ENCODE results near the gene DNAH10.

Gene DNAH10

DNA sequence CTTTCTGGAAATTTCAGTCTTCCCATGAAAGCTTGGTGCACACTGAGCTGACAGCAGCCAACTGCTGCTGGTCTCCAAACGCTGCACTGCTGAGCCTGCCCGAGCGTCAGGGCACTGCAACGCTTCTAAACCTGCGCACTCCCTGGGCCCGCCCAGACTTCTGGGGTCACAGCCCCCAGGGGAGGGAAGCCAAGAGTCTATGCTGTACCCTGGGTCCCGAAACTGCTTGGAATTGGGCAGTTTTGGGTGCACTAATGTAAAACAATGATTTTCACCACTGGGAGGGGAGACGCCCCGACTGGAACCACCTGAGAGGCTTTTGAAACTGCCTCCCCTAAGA lies 178.5 kb downstream of the DNAH10 start:
- no peak overlapping the region for H3K4me2 ChIP-seq (ENCODE audit: low read depth, low read length, poor library complexity, severe bottlenecking)
- H3K9ac ChIP-seq (ENCODE audit: low read length): no peak overlapping the region
- no peaks in the 10 kb centered on the region for H3K79me2 ChIP-seq (ENCODE audit: insufficient read depth, low read length)
- H3F3A ChIP-seq (ENCODE audit: insufficient read depth): no peaks in the 10 kb centered on the region
- no peak for TF ChIP-seq EZH2phosphoT487 (conservative IDR thresholded peaks at IDR 0.05; ENCODE audit: low read length)
- no peak for TF ChIP-seq CTCF (IDR thresholded peaks at IDR 0.05; ENCODE audit: insufficient read depth, low read length, poor library complexity, severe bottlenecking)
- H3K9me2 ChIP-seq (replicated peaks; ENCODE audit: insufficient read depth, low read length): no peaks in the 10 kb centered on the region
- no peaks in the 10 kb centered on the region for H4K20me1 ChIP-seq (ENCODE audit: low read depth, low read length)
- no peaks in the 10 kb centered on the region for H3K9me3 ChIP-seq (ENCODE audit: insufficient read depth, low read length)
- H2AFZ ChIP-seq (ENCODE audit: low read depth, low read length, severe bottlenecking): no peak overlapping the region
- H3K36me3 ChIP-seq (ENCODE audit: low read length): no peaks in the 10 kb centered on the region
- H3K27me3 ChIP-seq (ENCODE audit: low read length): no peaks in the 10 kb centered on the region
- H3K27ac ChIP-seq (ENCODE audit: low read depth, low read length): no peak overlapping the region
- H3K4me3 ChIP-seq (ENCODE audit: insufficient read depth, low read length, poor library complexity, severe bottlenecking): no peak overlapping the region

GRCh38 chr12:123941000-123941399 lies 178.9 kb downstream of the DNAH10 start:
- no peaks in the 10 kb centered on the region for H3K27me3 ChIP-seq (ENCODE audit: low read length)

DNA sequence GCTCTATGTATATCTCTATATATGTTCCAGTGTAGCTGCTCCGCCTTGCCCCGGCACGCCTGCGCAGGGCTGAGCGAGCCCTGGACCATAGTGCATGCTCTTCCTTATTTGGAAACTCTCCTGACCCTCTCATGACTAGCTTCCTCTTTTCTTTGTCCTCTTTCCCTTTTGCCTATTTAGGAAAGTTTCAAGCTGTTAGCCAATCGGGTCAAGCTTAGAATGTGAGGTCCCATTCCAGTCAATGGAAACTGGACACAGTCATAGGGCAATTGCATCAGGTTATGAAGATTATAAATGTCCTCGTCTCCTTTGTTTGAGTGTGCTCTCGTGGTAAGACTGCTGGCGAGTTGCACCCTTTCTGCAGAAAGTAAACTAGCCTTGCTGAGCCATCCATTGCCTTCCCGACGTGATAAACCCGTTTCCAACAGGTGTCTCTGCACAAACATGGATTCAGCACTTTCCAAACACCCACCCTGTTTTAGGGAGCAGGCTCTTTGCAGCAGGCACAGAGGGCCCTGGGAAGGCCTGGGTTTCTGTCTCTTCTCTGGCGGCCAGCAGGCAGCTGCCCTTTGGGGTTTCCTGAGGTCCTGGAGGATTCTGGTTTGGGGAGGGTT lies 179.6 kb downstream of the DNAH10 start:
- H3K4me3 ChIP-seq (ENCODE audit: insufficient read depth, low read length, poor library complexity, severe bottlenecking): no peak overlapping the region
- no peaks in the 10 kb centered on the region for H4K20me1 ChIP-seq (ENCODE audit: low read depth, low read length)
- H3K36me3 ChIP-seq (ENCODE audit: low read length): no peaks in the 10 kb centered on the region
- H3K27ac ChIP-seq (ENCODE audit: low read depth, low read length): no peak overlapping the region
- H3K27me3 ChIP-seq (ENCODE audit: low read length): no peaks in the 10 kb centered on the region
- no peaks in the 10 kb centered on the region for H3K9me3 ChIP-seq (ENCODE audit: insufficient read depth, low read length)
- H3K79me2 ChIP-seq (ENCODE audit: insufficient read depth, low read length): no peaks in the 10 kb centered on the region
- TF ChIP-seq EZH2phosphoT487 (conservative IDR thresholded peaks at IDR 0.05; ENCODE audit: low read length) (no peak), CTCF (IDR thresholded peaks at IDR 0.05; ENCODE audit: insufficient read depth, low read length, poor library complexity, severe bottlenecking) (no peak)
- H3K4me2 ChIP-seq (ENCODE audit: low read depth, low read length, poor library complexity, severe bottlenecking): no peak overlapping the region
- no peaks in the 10 kb centered on the region for H3K9me2 ChIP-seq (replicated peaks; ENCODE audit: insufficient read depth, low read length)
- H2AFZ ChIP-seq (ENCODE audit: low read depth, low read length, severe bottlenecking): no peak overlapping the region
- no peak overlapping the region for H3K9ac ChIP-seq (ENCODE audit: low read length)
- no peaks in the 10 kb centered on the region for H3F3A ChIP-seq (ENCODE audit: insufficient read depth)

More at GRCh38 chr12:123941000-123941399, 178.9 kb downstream of the DNAH10 start:
- Histone ChIP-seq H3K9me3 (ENCODE audit: insufficient read depth, low read length) (no peaks in the 10 kb centered on the region), H3K9me2 (replicated peaks; ENCODE audit: insufficient read depth, low read length) (no peaks in the 10 kb centered on the region), H2AFZ (ENCODE audit: low read depth, low read length, severe bottlenecking) (no peak overlapping the region), H4K20me1 (ENCODE audit: low read depth, low read length) (no peaks in the 10 kb centered on the region), H3K4me3 (ENCODE audit: insufficient read depth, low read length, poor library complexity, severe bottlenecking) (no peak overlapping the region), H3F3A (ENCODE audit: insufficient read depth) (no peaks in the 10 kb centered on the region), H3K79me2 (ENCODE audit: insufficient read depth, low read length) (no peaks in the 10 kb centered on the region), H3K27ac (ENCODE audit: low read depth, low read length) (no peak overlapping the region), H3K36me3 (ENCODE audit: low read length) (no peaks in the 10 kb centered on the region), H3K9ac (ENCODE audit: low read length) (no peak overlapping the region), H3K4me2 (ENCODE audit: low read depth, low read length, poor library complexity, severe bottlenecking) (no peak overlapping the region)
- no peak for TF ChIP-seq EZH2phosphoT487 (conservative IDR thresholded peaks at IDR 0.05; ENCODE audit: low read length)
- TF ChIP-seq CTCF (IDR thresholded peaks at IDR 0.05; ENCODE audit: insufficient read depth, low read length, poor library complexity, severe bottlenecking): no peak

All from SU-DHL-6 (cell line).